Activated naive CD8-positive, alpha-beta T cell (primary cell): Measurements from ENCODE around the gene CTDSPL.

Source experiments
- H3K27ac Mint-ChIP-seq: one replicate; pipeline ENCODE4 v1.8.0; 2021; ENCODE audit warnings: mixed read lengths
- H3K27me3 Mint-ChIP-seq: one replicate; pipeline ENCODE4 v1.8.0; 2021; ENCODE audit warnings: mixed read lengths
- H3K36me3 Mint-ChIP-seq: one replicate; pipeline ENCODE4 v1.8.0; 2021; ENCODE audit warnings: mixed read lengths
- H3K4me1 Mint-ChIP-seq: one replicate; pipeline ENCODE4 v1.8.0; 2021; ENCODE audit warnings: low read depth, mixed read lengths
- H3K4me3 Mint-ChIP-seq: one replicate; pipeline ENCODE4 v1.8.0; 2021; ENCODE audit warnings: mild to moderate bottlenecking, mixed read lengths
- H3K9me3 Mint-ChIP-seq: one replicate; pipeline ENCODE4 v1.8.0; 2021; ENCODE audit warnings: low read depth, mixed read lengths

Gene CTDSPL

DNA sequence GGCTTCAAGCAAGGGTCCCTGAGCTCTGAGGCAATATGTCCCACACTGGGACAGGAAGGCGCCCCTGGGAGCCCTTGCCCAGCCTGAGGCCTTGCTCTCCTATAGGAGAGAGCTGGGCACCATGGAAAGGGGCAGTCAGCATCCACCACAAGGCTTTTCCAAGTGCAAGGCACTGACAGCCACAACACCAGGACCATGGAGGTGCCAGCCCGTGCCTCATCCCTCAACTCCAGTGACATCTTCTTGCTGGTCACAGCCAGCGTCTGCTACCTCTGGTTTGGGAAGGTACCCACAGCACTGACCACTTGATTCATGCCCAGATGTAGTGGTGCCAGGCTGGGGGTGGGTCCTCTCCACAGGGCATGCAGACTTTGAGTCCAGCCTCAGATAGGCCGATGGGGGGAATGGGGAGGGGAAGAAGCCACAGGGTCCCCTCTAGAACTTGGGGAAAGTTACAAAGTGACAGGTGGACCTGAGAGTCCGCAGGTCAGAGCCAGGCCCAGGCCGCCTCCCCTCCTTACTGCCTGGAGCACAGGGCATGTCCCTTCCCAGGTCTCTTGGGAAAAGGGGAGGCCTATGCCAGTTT, 140.7 kb downstream of the CTDSPL start:
- Mint-ChIP-seq H3K9me3 (no peaks in the 10 kb centered on the region), H3K27me3 (no peaks in the 10 kb centered on the region), H3K4me1 (peaks cover 28% of the 10 kb centered on the region), H3K27ac (no peak overlapping the region), H3K4me3 (no peak overlapping the region), H3K36me3 (peaks cover 2% of the 10 kb centered on the region)

DNA sequence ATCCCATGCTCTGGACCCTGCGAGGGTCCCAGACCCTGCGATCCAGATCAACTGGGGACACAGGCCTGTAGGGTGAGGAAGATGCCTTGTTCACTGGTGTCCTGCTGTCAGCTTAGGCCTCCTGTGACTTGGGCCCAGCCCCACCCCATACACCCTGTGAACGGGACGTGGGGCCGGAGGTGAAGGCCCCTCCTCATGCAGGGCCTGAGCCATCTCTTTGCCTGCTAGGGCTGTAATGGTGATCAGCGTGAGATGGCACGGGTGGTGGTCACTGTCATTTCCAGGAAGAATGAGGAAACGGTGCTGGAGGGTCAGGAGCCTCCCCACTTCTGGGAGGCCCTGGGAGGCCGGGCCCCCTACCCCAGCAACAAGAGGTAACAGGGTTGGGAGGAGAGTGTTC, 141.3 kb downstream of the CTDSPL start:
- peaks cover 27% of the 10 kb centered on the region for H3K4me1 Mint-ChIP-seq
- H3K27me3 Mint-ChIP-seq, result no peaks in the 10 kb centered on the region
- H3K9me3 Mint-ChIP-seq, result no peaks in the 10 kb centered on the region
- H3K4me3 Mint-ChIP-seq, result no peak overlapping the region
- peaks cover 2% of the 10 kb centered on the region for H3K36me3 Mint-ChIP-seq
- no peak overlapping the region for H3K27ac Mint-ChIP-seq

DNA sequence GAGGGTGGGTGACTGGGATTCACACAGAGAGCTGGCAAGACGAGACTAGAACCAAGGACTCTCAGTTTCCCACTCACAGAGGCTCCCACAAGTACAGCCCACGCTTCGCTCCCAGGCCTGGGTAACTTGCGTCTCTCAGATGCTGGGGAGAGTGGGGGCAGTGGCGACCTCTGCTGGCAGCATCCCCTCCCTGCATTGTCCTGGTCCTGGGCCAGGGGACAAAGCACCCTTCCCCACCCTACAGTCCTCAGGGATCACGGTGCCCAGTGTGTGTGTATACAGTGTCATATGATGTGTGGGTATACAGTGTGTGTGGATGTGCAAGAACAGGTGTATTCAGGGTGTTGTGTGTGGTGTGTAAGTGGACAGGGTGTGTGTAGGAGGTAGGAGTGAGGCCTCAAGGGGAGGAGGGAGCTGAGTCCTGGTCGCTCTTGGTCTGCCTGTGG, 141.7 kb downstream of the CTDSPL start:
- H3K27me3 Mint-ChIP-seq, result no peaks in the 10 kb centered on the region
- peaks cover 23% of the 10 kb centered on the region for H3K4me1 Mint-ChIP-seq
- H3K9me3 Mint-ChIP-seq, result no peaks in the 10 kb centered on the region
- H3K36me3 Mint-ChIP-seq, result peaks cover 2% of the 10 kb centered on the region
- H3K27ac Mint-ChIP-seq, result peak overlapping the region; percentile 41
- H3K4me3 Mint-ChIP-seq, result no peak overlapping the region

DNA sequence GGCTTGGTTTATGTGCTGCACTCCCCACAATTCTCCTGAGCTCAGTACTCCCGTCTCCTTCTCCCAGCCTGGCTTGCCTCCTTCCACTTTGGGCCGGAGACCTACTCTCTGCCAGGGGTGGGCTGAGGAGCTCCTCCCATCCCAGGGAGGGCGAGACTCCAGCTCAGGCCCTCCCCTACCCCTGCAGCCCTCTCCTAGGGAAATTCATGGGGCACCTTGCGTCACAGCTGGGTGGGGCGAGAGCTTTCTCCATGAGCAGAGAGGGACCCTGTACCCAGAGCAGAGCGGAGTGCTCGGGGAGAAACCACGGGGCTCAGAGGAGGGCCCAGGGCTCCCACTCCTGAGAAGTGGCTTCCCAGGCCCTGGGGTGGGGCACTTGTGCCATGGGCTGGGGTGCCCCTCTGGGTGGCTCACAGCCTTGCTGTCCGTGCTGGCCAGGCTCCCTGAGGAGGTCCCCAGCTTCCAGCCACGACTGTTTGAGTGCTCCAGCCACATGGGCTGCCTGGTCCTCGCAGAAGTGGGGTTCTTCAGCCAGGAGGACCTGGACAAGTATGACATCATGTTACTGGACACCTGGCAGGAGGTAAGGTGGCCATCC, 142.2 kb downstream of the CTDSPL start:
- Mint-ChIP-seq H3K27ac (no peak overlapping the region), H3K4me3 (no peak overlapping the region), H3K27me3 (no peaks in the 10 kb centered on the region), H3K9me3 (no peaks in the 10 kb centered on the region), H3K36me3 (peaks cover 2% of the 10 kb centered on the region), H3K4me1 (peaks cover 19% of the 10 kb centered on the region)

DNA sequence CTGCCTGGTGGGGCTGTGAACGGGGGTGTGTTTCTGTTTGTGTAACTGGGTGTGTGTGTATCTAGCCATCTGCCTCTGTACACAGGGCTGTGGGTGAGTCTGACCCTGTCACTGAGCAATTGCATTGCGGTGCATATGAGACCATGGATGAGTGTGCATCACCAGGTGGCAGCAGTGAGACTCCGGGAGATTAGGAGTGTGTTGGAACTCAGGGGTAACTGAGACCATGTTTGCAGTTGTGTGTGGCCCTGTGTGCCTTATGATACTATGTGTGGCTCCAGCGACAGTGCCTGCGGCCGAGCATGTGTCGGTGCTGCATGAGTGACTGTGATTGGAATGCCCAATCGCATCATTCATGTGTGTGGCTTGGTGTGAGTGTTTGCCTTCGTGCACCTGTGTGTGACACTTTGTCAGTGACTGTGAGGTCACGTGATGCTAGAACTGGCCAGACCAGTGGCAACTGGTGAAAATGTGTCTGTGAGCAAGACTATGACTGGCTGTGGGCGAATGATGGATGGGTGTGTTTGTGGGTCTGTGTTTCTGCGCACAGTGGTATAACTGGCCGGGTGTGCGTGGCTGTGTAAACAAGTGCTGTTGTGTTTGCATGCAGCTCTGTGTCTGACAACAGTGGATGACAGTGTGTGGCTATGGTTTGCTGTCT, 142.9 kb downstream of the CTDSPL start:
- Mint-ChIP-seq H3K4me1 (peaks cover 15% of the 10 kb centered on the region), H3K9me3 (no peaks in the 10 kb centered on the region), H3K4me3 (no peak overlapping the region), H3K27me3 (no peaks in the 10 kb centered on the region), H3K27ac (peak overlapping the region; percentile 43), H3K36me3 (peaks cover 2% of the 10 kb centered on the region)

DNA sequence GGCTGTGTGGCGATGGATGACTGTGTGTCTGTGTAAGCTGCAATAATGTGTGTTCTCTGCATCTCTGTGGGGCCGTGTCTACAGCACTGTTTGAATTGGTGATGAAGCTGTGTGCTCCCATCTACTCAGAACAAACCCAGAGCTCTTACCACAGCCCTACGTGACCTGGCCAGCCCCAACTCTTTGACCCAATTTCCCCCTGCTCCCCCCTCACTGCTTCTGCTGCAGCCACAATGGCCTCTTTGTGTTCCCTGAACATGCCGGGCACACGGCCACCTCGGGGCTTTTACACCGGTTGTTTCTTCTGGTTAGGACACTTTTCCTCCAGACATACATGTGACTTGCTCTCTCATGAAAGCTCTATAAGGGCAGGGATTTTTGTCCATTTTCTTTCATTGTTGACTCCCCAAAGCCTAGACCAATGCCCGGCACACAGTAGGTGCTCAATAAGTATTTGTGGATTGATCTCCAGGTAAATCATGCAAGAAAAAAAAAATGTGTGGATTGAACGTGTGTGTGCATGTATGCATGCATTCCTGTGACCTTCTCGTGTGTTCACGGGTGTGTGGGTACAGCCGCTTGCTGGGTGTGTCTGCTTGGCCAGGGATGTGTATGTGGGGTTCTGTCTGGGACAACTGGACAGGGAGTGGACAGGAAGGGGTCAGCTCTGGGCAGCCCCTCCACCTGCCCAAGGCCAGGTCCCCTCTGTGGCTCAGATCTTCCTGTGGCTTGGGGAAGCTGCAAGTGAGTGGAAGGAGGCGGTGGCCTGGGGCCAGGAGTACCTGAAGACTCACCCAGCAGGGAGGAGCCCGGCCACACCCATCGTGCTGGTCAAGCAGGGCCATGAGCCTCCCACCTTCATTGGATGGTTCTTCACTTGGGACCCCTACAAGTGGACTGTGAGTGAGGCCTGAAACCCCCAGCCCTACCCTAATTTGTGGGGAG, 143.7 kb downstream of the CTDSPL start:
- no peaks in the 10 kb centered on the region for H3K27me3 Mint-ChIP-seq
- peaks cover 2% of the 10 kb centered on the region for H3K36me3 Mint-ChIP-seq
- peaks cover 13% of the 10 kb centered on the region for H3K4me1 Mint-ChIP-seq
- no peaks in the 10 kb centered on the region for H3K9me3 Mint-ChIP-seq
- no peak overlapping the region for H3K27ac Mint-ChIP-seq
- no peak overlapping the region for H3K4me3 Mint-ChIP-seq

DNA sequence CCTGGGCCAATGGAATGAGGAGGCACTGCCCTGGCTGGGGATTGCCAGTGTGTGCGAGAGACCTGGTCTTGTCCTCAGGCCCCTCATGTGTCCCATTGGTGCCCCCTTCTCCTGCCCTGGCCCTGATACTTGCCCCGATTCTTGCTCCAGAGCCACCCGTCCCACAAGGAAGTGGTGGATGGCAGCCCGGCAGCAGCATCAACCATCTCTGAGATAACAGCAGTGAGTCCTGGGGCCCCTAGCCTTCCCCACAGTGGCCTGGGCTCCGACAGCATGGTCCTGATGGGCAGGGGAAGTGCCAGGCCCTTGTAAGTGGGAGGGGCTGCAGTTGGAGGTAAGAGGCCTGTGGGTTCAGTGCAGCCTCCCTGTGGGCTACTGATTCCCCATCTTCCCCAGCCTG, 144.4 kb downstream of the CTDSPL start:
- Mint-ChIP-seq H3K4me1 (peaks cover 13% of the 10 kb centered on the region), H3K4me3 (no peak overlapping the region), H3K27ac (no peak overlapping the region), H3K27me3 (no peaks in the 10 kb centered on the region), H3K9me3 (no peaks in the 10 kb centered on the region), H3K36me3 (peaks cover 2% of the 10 kb centered on the region)

DNA sequence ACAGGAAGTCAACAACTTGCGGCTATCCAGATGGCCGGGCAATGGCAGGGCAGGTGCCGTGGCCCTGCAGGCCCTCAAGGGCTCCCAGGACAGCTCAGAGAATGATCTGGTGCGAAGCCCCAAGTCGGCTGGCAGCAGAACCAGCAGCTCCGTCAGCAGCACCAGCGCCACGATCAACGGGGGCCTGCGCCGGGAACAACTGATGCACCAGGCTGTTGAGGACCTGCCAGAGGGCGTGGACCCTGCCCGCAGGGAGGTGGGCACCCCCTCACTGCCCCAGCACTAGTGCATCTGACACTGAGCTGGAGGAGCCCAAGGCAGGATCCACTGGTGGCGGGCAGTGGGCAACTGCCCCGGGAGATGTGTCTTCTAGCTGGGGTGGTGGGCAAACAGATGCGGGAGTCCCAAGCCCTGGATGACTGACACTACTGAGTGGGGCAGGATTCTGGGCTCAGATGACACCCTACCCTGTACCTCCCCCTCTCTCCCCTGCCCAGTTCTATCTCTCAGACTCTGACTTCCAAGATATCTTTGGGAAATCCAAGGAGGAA, 144.8 kb downstream of the CTDSPL start:
- Mint-ChIP-seq H3K27ac (no peak overlapping the region), H3K9me3 (no peaks in the 10 kb centered on the region), H3K27me3 (no peaks in the 10 kb centered on the region), H3K4me1 (peaks cover 13% of the 10 kb centered on the region), H3K4me3 (no peak overlapping the region), H3K36me3 (peaks cover 2% of the 10 kb centered on the region)

DNA sequence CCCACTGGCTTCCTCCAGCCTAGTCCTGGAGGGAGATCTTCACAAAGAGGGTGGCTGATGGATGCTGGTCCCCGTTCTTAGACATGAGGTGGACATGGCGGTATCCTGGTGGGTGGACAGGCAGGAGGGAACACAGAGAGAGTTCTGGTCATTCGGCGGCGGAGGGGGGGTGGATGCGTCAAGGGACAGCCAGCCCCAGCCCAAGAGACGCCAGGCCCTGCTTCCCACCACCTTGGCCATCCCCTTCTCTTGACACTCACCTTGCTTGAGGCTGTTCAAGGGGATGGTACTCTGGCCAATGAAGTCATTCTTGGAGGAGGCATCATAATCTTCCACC, 146.0 kb downstream of the CTDSPL start:
- no peak overlapping the region for H3K27ac Mint-ChIP-seq
- H3K9me3 Mint-ChIP-seq, result no peaks in the 10 kb centered on the region
- H3K36me3 Mint-ChIP-seq, result peaks cover 2% of the 10 kb centered on the region
- no peak overlapping the region for H3K4me3 Mint-ChIP-seq
- H3K4me1 Mint-ChIP-seq, result peaks cover 13% of the 10 kb centered on the region
- H3K27me3 Mint-ChIP-seq, result no peaks in the 10 kb centered on the region

DNA sequence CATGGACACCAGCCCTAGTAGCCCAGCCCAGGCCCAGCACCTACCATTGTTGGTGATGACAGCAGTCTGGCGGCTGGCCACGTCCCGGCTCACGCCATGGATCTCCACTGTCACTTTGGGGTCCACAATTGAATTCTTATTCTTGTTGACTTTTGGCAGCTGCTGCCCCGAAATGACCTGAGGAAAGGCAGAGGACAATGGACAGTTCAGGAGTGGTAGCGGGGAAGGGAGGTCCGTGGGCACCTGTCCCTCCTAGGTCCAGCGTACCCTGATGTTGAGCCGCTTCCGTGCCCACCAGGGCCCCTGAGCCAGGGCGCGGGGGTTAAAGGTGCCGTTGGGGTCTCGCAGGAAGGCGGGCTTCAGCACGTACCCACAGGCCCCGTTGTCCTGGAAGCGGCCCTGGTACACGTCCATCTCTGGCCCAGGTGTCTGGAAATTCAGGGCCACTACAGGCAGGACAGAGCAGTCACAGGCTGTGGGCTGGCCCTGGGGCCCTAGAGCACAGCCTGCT, 146.6 kb downstream of the CTDSPL start:
- H3K36me3 Mint-ChIP-seq, result peaks cover 2% of the 10 kb centered on the region
- peaks cover 10% of the 10 kb centered on the region for H3K4me1 Mint-ChIP-seq
- no peak overlapping the region for H3K27ac Mint-ChIP-seq
- no peaks in the 10 kb centered on the region for H3K27me3 Mint-ChIP-seq
- H3K4me3 Mint-ChIP-seq, result no peak overlapping the region
- H3K9me3 Mint-ChIP-seq, result no peaks in the 10 kb centered on the region

DNA sequence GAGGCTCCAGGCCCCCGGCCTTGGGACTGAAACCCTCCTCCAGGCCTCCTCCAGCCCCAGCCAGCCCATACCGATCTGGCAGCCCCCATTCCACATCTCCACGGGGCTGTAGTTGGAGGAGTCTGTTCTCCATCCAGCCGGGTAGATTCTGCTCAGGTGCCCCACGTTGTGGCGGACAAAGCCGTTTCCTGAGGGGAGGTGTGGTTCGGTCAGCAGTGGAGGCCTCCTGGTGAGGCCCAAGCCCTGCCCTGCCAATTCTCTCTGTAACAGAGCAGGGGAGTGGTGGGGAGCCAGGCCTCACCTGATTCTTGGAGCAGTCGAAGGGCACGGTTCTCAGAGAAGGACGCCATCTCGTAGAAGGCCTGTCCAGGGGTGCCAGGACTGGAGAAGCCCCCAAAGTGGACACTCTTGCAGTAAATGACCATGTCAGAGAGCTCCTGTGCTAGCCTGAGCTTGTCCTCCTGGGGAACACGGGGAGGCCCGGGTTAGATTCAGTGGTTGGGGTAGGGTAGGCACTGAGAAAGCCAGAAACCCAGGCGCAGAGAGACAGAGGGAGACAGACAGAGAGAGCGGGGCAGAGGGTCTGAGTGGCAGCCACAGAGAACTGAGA, 147.4 kb downstream of the CTDSPL start:
- Mint-ChIP-seq H3K36me3 (peaks cover 2% of the 10 kb centered on the region), H3K9me3 (no peaks in the 10 kb centered on the region), H3K27ac (peak overlapping the region; percentile 28), H3K4me3 (no peak overlapping the region), H3K4me1 (peaks cover 7% of the 10 kb centered on the region), H3K27me3 (no peaks in the 10 kb centered on the region)

DNA sequence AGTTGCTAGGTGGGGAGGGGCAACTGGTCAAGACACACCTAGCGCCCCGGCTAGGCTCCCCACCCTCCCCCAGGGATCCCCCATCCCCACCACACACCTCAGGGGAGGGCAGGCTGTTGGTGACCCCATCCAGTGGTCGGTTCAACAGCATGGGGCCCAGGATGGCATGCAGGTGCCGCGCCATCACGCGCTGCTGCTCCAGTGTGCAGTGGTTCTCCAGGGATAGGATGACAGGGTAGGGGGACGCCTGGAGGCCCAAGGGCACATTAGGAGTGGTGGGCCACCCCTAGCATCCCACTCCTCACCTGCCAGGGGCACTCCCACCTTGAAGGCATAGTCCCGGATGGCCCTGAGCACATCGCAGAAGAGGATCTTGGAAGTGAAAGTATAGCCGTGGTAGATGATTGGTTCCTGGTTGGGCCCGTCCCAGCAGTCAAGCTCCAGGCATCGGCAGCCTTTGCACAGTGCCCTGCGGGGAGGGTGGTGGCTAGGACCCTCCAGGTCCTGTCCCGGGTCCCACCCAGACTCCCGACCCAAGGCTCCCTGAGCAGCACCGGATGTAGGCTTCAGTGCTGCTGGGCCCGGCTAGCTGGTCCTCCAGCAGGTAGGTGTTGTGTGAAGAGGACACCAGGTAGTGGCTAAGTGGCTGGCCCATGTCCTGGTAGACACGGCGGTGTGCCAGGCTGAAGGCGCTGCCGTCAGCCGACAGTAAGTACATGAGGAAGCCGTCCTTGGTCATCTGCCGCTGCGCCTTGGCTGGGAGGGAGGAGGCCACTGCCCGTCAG, 148.3 kb downstream of the CTDSPL start:
- H3K9me3 Mint-ChIP-seq, result no peaks in the 10 kb centered on the region
- H3K4me1 Mint-ChIP-seq, result no peaks in the 10 kb centered on the region
- H3K36me3 Mint-ChIP-seq, result peaks cover 2% of the 10 kb centered on the region
- H3K27me3 Mint-ChIP-seq, result no peaks in the 10 kb centered on the region
- H3K27ac Mint-ChIP-seq, result no peak overlapping the region
- H3K4me3 Mint-ChIP-seq, result no peak overlapping the region

DNA sequence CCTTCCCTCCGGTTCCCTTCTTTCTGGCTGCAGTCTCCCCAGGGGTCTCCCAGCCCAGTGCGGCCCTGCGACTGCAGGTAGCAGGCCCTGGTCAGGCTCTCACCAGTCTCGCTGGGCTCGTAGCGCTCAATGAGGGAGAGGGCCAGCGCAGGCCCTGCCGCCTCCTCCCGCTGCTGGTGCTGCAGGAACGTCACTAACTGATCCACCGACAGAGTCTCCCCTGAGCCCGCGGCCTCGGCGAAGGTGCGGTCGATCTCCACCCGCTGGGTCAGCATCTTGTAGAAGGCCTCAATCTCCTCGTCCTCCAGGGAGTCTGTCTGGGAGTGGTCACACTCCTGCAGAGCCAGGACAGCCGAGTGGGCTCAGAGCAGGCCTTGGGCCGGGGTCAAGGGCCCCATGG, 149.4 kb downstream of the CTDSPL start:
- H3K27ac Mint-ChIP-seq, result no peak overlapping the region
- H3K4me3 Mint-ChIP-seq, result no peak overlapping the region
- H3K4me1 Mint-ChIP-seq, result no peaks in the 10 kb centered on the region

DNA sequence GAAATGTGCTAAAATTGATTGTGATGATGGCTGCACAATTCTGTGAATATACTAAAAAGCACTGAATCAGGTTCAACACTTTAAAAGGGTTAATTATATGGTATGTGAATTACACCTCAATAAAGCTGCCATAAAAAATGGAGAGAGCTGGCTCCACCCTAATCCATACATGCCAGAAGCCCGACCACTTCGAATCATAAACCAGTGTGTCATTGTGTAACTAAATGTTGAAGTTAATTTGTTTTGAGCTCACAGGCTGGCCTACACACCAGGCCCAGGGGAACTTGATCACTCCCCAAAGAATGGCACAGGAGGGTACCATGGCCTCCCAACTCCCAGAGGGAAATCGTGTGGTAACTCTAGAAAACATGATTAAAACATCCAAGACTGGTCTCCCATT, 153.8 kb downstream of the CTDSPL start:
- H3K36me3 Mint-ChIP-seq, result peaks cover 14% of the 10 kb centered on the region

More for the DNA sequence above, 149.4 kb downstream of the CTDSPL start:
- no peaks in the 10 kb centered on the region for H3K27me3 Mint-ChIP-seq
- no peaks in the 10 kb centered on the region for H3K9me3 Mint-ChIP-seq
- peaks cover 3% of the 10 kb centered on the region for H3K36me3 Mint-ChIP-seq

More for the DNA sequence above, 153.8 kb downstream of the CTDSPL start:
- H3K4me1 Mint-ChIP-seq, result no peaks in the 10 kb centered on the region
- no peak overlapping the region for H3K27ac Mint-ChIP-seq
- no peak overlapping the region for H3K4me3 Mint-ChIP-seq
- no peaks in the 10 kb centered on the region for H3K9me3 Mint-ChIP-seq
- H3K27me3 Mint-ChIP-seq, result no peaks in the 10 kb centered on the region
